Upper lobe of left lung (tissue), 4 donors: ENCODE data around the gene BRI3BP.

ENCODE experiments used
- CTCF ChIP-seq, 6 experiments: fragments of 450-650 bp in 4 of 6; fragments of 200-600 bp in 2 of 6; sonication (generic) in 2 of 6; IDR thresholded peaks; one replicate each; pipeline ENCODE4 v1.5.1; 2016 to 2019; ENCODE audit warnings: antibody characterized with exemption in 6 of 6
- POLR2A ChIP-seq, 4 donors: fragments of 450-650 bp; IDR thresholded peaks; one replicate each; pipeline ENCODE4 v1.5.1; 2016 to 2017; ENCODE audit warnings: antibody characterized with exemption in 4 of 4, mild to moderate bottlenecking in 2 of 4

- TF ChIP-seq CTCF (IDR thresholded peaks at IDR 0.05) (no peak), POLR2A (IDR thresholded peaks at IDR 0.05) (no peak)
These were observed 27.7 kb downstream of the BRI3BP start for GRCh38 chr12:125021096-125021495.
